SU-DHL-6 (cell line): ENCODE data around the gene TTYH3.

ENCODE experiments used
- H2AFZ ChIP-seq: fragments of 200-600 bp; sonication (generic); 2 replicates; pipeline ENCODE4 v1.6.1; 2014; ENCODE audit warnings: low read depth, mild to moderate bottlenecking, moderate library complexity, mixed read lengths, antibody characterized with exemption, low read length; ENCODE audit not compliant: severe bottlenecking
- H3F3A ChIP-seq: fragments of 200-600 bp; shearing (Covaris generic); 2 replicates; pipeline ENCODE4 v1.6.0; 2016; ENCODE audit warnings: antibody characterized with exemption, mild to moderate bottlenecking; ENCODE audit not compliant: insufficient read depth
- H3K27ac ChIP-seq: fragments of 200-600 bp; sonication (generic); 2 replicates; pipeline ENCODE4 v1.5.1; 2016; ENCODE audit warnings: low read depth, mild to moderate bottlenecking, low read length, moderate library complexity, mixed read lengths
- H3K27me3 ChIP-seq: fragments of 200-600 bp; sonication (generic), shearing (Covaris generic); 2 replicates; pipeline ENCODE4 v1.6.0; 2014; ENCODE audit warnings: mild to moderate bottlenecking, low read length
- H3K36me3 ChIP-seq: fragments of 200-600 bp; sonication (generic); 2 replicates; pipeline ENCODE4 v1.6.1; 2014; ENCODE audit warnings: mild to moderate bottlenecking, low read length, mixed read lengths
- H3K4me2 ChIP-seq: fragments of 300-600, 200-600 bp; shearing (Covaris generic), sonication (generic); 2 replicates; pipeline ENCODE4 v1.6.0; 2014; ENCODE audit warnings: low read length, low read depth, mild to moderate bottlenecking; ENCODE audit not compliant: poor library complexity, severe bottlenecking
- H3K4me3 ChIP-seq: fragments of 200-600 bp; sonication (generic); 2 replicates; pipeline ENCODE4 v1.5.1; 2014; ENCODE audit warnings: antibody characterized with exemption, low read length, mild to moderate bottlenecking, mixed read lengths; ENCODE audit not compliant: insufficient read depth, poor library complexity, severe bottlenecking
- H3K79me2 ChIP-seq: fragments of 200-600 bp; sonication (generic); 2 replicates; pipeline ENCODE4 v1.6.1; 2014; ENCODE audit warnings: mild to moderate bottlenecking, low read length, moderate library complexity; ENCODE audit not compliant: insufficient read depth
- H3K9ac ChIP-seq: fragments of 200-600 bp; sonication (generic); 2 replicates; pipeline ENCODE4 v1.7.0; 2014; ENCODE audit warnings: mild to moderate bottlenecking, low read length
- H3K9me2 ChIP-seq: fragments of 200-600 bp; sonication (generic); replicated peaks from 2 replicates; pipeline ENCODE4 v1.6.1; 2014; ENCODE audit warnings: low read length; ENCODE audit not compliant: insufficient read depth
- H3K9me3 ChIP-seq: fragments of 200-600 bp; sonication (generic); 2 replicates; pipeline ENCODE4 v1.6.1; 2014; ENCODE audit warnings: low read length, mixed read lengths; ENCODE audit not compliant: insufficient read depth
- H4K20me1 ChIP-seq: fragments of 200-600 bp; sonication (generic); 2 replicates; pipeline ENCODE4 v1.6.1; 2014; ENCODE audit warnings: low read depth, mild to moderate bottlenecking, antibody characterized with exemption, low read length, moderate library complexity, mixed read lengths
- EZH2phosphoT487 ChIP-seq: fragments of 200-600 bp; sonication (generic), shearing (Covaris generic); conservative IDR thresholded peaks from 2 replicates; pipeline ENCODE4 v1.6.1; 2018; ENCODE audit warnings: mild to moderate bottlenecking, antibody characterized with exemption, low read length, moderate library complexity, mixed read lengths
- TF ChIP-seq, protein P1 (sequence below): fragments of 200-600 bp; sonication (generic); IDR thresholded peaks from one replicate; pipeline ENCODE4 v1.5.1; 2017; ENCODE audit warnings: antibody characterized with exemption, mild to moderate bottlenecking, low read length, moderate library complexity; ENCODE audit not compliant: insufficient read depth, poor library complexity, severe bottlenecking

The TTYH3 gene

DNA sequence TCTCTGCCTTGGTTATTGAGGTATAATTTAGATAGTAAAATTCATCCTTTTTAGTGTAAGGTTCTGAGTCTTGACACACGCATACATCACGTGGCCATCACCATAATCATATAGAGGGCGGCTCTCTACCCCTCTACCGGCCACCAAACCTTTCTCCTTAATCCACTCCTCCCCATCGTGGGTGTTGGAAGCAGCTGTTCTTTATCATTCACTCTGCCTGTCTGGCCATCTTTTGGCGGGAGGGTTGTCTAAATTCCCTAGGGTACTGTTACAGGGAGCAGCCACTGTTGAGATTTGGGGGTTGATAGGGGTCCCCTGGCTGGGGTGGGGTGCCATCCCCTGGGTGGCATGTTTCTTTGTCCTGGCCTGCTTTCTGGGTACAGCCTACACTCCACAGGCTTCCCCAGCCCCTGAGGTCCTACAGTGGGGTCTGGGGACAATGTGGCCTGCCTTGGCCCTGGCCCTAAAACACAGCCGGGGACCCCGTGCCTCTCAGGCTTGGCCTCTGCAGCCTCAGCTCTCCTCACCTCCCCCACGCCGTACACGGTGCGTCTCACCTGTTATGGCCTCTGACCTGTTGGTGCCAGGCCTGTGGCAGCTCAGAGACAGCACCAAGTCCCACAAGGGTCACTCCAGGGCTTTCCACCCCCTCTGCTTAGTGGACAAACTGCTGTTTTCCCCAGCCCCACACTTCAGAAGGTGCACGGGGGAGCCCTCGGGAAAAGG, 73.7 kb downstream of the TTYH3 start:
- TF ChIP-seq, protein P1, sequence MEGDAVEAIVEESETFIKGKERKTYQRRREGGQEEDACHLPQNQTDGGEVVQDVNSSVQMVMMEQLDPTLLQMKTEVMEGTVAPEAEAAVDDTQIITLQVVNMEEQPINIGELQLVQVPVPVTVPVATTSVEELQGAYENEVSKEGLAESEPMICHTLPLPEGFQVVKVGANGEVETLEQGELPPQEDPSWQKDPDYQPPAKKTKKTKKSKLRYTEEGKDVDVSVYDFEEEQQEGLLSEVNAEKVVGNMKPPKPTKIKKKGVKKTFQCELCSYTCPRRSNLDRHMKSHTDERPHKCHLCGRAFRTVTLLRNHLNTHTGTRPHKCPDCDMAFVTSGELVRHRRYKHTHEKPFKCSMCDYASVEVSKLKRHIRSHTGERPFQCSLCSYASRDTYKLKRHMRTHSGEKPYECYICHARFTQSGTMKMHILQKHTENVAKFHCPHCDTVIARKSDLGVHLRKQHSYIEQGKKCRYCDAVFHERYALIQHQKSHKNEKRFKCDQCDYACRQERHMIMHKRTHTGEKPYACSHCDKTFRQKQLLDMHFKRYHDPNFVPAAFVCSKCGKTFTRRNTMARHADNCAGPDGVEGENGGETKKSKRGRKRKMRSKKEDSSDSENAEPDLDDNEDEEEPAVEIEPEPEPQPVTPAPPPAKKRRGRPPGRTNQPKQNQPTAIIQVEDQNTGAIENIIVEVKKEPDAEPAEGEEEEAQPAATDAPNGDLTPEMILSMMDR: no peak
- no peak for TF ChIP-seq EZH2phosphoT487
- no peaks in the 10 kb centered on the region for H3K9me3 ChIP-seq
- H3K27ac ChIP-seq: no peak overlapping the region
- H3K4me3 ChIP-seq: no peak overlapping the region
- no peaks in the 10 kb centered on the region for H3K79me2 ChIP-seq
- peaks cover 8% of the 10 kb centered on the region for H3F3A ChIP-seq
- H2AFZ ChIP-seq: no peak overlapping the region
- no peak overlapping the region for H3K4me2 ChIP-seq
- H3K27me3 ChIP-seq: no peaks in the 10 kb centered on the region
- H3K9ac ChIP-seq: no peak overlapping the region
- no peaks in the 10 kb centered on the region for H3K36me3 ChIP-seq
- no peaks in the 10 kb centered on the region for H4K20me1 ChIP-seq
- no peaks in the 10 kb centered on the region for H3K9me2 ChIP-seq

DNA sequence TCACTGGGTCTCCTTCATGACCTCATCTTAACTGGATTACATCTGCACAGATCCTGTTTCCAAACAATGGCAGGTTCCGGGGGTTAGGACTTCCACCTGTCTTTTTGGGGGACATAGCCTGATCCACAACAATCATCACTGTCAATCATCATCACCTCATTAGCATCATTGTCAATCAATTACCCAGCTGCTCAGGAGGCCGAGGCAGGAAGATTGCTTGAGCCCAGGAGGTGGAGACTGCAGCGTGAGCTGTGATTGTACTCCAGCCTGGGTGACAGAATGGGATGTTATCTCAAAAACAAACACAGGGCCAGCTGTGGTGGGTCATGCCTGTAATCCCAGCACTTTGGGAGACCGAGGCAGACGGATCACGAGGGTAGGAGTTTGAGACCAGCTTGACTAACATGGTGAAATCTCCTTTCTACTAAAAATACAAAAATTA, 74.9 kb downstream of the TTYH3 start:
- H3K4me2 ChIP-seq: no peak overlapping the region
- H3K9me3 ChIP-seq: no peaks in the 10 kb centered on the region
- H3K27me3 ChIP-seq: no peaks in the 10 kb centered on the region
- no peak overlapping the region for H3K4me3 ChIP-seq
- no peaks in the 10 kb centered on the region for H3K9me2 ChIP-seq
- no peaks in the 10 kb centered on the region for H3K79me2 ChIP-seq
- H4K20me1 ChIP-seq: no peaks in the 10 kb centered on the region
- H2AFZ ChIP-seq: no peak overlapping the region
- H3K27ac ChIP-seq: no peak overlapping the region
- no peak overlapping the region for H3K9ac ChIP-seq
- H3K36me3 ChIP-seq: no peaks in the 10 kb centered on the region
- peaks cover 17% of the 10 kb centered on the region for H3F3A ChIP-seq
- no peak for TF ChIP-seq EZH2phosphoT487

DNA sequence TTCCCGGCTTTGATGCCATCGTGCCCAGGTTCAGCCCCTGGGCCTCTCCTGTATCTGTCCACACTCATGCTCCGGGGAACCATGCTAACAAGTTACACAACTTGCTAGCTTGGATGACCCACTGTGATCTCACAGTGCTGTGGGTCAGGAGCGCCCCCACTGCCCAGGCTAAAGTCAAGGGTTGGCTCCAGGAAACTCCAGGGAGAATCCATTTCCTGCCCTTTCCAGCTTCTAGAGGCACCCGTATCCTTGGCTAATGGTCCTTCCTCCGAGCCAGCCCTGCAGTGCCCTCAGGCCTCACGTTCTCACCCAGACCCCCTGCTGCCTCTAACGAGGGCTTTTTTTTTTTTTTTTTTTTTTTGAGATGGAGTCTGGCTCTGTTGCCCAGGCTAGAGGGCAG, 75.7 kb downstream of the TTYH3 start:
- H3K4me3 ChIP-seq: no peak overlapping the region
- no peaks in the 10 kb centered on the region for H3K27me3 ChIP-seq
- H3K9me2 ChIP-seq: no peaks in the 10 kb centered on the region
- peaks cover 17% of the 10 kb centered on the region for H3F3A ChIP-seq
- TF ChIP-seq EZH2phosphoT487: no peak
- TF ChIP-seq, protein P1: no peak
- no peaks in the 10 kb centered on the region for H3K36me3 ChIP-seq
- H2AFZ ChIP-seq: no peak overlapping the region
- H3K9me3 ChIP-seq: no peaks in the 10 kb centered on the region
- no peak overlapping the region for H3K27ac ChIP-seq
- no peak overlapping the region for H3K4me2 ChIP-seq
- no peak overlapping the region for H3K9ac ChIP-seq
- no peaks in the 10 kb centered on the region for H4K20me1 ChIP-seq
- no peaks in the 10 kb centered on the region for H3K79me2 ChIP-seq

DNA sequence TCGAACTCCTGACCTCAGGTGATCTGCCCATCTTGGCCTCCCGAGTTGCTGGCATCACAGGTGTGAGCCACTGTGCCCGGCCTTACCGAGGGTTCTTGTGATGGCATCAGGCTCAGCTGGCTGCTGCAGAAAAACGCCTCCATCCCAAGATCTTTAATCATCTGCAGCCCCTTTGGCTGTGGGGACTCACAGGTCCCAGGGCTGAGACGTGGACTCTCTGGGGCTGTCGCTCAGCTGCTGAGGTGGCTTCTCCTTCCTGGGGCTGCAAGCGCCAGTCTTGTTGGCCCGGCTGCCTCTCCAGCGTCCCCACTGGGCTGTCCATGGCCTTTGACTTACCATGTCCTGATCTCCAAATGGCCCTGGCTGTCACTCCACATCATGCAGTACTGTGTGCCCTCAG, 76.3 kb downstream of the TTYH3 start:
- no peak overlapping the region for H3K27ac ChIP-seq
- no peaks in the 10 kb centered on the region for H3K9me3 ChIP-seq
- no peak overlapping the region for H3K4me2 ChIP-seq
- no peaks in the 10 kb centered on the region for H3K9me2 ChIP-seq
- no peaks in the 10 kb centered on the region for H3K79me2 ChIP-seq
- no peak overlapping the region for H2AFZ ChIP-seq
- TF ChIP-seq, protein P1: no peak
- no peak for TF ChIP-seq EZH2phosphoT487
- no peaks in the 10 kb centered on the region for H3K36me3 ChIP-seq
- peaks cover 17% of the 10 kb centered on the region for H3F3A ChIP-seq
- H3K9ac ChIP-seq: no peak overlapping the region
- H4K20me1 ChIP-seq: no peaks in the 10 kb centered on the region
- H3K27me3 ChIP-seq: no peaks in the 10 kb centered on the region
- H3K4me3 ChIP-seq: no peak overlapping the region
